ENCODE data around the gene GJB1.
"Not testable (repeated sequence)": the region's sequence is repeated elsewhere in the genome, so short reads cannot be mapped to it uniquely, and the experiment has no call there.

The GJB1 gene

DNA sequence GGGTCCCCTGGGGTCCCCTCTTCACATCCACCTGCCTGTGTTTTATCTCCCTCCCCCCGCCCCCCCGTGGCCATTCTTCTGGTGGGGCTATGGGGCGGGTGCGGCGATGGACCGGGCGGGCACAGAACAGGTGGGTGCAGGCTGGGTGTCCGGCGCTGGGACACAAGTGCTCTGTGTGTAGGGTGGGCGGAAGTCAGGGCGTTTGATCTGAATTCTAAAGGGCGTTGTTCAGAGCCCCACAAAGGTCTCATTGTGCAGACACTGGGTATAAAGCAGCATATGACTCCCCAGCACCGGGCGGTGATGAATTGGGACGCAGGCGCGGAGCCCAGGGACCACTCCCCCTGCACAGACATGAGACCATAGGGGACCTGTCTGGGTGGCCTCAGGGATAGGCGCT lies at the start of gene GJB1:
Gene GJB1, plus strand, starts transcription at position 296 of the 400 bp plus-strand sequence. CDS start 484 bp downstream, outside the sequence.
- no peak for DNase-seq

DNA sequence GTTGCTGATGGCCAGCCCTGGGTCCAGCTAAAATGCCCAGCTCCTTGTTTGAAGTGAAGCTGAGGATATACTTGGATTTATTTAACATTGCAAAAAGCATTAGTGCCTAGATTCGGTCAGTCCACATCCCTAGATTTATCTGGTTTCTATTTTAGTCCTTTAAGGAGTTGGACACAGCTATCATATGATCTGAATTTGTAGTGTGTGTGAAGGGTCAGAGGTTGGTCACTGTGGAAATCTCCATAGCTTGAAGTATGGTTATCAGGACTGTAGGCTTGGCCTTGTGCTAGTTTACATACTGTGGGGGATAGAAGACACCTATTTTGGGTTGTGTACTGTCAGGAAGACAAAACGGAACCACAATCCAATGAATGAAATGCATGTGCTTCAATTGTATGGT lies 49.6 kb upstream of the GJB1 start:
- DNase-seq, result no peak

DNA sequence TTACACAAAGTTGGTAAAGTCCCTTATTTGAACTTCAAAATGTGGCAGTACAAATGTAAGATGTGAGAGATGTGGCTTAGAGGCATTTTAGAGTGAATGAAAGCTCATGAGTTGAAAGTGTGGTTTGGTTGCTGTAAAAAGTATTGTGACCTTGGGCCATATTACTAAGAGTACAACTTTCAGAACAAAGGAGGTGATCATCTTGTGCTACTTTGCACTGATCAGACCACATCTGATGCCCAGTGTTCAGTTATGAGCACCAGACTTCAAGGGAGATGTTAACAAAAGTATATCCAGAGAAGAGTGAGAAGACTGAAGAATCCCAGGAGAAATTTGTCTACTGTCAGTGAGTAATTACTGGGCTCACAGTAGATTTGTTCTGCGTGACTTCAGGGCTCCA lies 48.2 kb upstream of the GJB1 start:
- DNase-seq, result no peak

DNA sequence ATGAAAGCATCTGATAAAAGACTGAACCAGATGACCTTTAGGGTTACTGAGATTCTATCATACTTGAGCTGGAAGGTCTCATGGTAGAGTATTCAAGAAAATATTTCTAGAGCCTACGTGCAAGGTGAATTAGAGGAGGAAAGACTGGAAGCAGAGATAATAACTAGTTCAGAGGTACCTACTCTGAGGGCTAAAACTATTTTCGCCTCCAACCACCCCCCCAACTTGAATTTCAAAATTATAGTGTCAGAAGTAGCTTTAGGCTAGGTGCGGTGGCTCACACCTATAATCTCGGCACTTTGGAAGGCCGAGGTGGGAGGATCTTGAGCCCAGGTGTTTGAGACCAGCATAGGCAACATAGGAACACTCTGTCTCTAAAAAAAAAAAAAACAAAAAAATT lies 47.5 kb upstream of the GJB1 start:
- DNase-seq, result no peak

DNA sequence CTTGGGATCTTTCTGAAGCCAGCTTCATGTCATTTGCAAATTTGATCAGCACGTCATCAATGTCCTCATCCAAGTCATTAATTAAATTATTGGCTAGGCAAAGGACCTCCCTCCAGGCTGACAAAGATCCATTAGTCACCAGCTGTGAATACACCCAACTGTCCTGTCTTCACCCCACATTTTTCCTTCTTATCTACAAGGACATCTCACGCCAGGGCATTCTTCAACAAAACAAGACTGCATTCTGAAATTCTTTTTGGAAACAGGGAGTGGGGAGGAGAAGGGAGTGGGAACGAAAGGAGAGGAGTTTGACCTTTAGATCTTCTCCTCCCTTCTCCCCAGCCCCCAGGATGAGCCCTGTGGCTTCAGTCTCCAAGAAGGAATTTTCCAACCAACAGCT lies 45.7 kb upstream of the GJB1 start:
- DNase-seq, result no peak

DNA sequence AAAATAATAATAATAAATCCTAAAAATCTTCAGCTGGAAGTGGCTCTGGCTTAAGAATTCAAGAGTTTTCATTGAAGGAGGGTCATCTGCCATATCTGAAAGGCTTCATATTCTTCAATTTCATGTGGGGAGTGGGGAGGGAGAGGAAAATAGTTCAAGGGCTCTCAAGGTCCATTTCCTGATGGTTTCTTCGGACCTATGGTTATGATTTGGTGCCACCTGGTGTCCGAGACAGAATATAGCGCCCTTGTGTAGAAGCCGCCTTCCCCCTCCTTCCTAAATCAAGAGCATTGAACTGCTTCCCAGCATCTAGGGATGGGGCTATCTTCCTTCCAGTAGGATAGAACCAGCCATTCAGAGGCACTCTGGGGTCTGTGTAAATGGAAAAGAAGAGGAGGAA lies 44.1 kb upstream of the GJB1 start:
- DNase-seq, result peak; percentile 6

DNA sequence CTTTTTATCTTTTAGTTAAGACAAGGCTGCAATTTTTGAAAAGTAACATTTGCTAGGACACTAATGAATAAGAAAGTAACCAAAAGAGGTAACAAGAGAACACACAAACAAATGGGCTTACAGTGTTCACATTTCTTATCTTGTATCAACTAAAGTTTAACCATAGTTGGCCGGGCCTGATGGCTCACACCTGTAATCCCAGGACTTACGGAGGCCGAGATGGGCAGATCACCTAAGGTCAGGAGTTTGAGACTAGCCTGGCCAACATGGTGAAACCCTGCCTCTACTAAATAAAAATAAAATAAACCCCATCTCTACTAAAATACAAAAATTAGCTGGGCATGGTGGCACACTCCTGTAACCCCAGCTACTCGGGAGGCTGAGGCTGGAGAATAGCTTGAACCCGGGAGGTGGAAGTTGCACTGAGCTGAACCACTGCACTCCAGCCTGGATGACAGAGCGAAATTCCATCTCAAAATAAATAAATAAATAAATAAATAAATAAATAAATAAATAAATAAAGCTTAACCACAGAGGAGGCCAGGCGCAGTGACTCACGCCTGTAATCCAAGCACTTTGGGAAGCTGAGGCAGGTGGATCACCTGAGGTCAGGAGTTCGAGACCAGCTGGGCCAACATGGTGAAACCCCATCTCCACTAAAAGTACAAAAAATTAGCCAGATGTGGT lies 42.3 kb upstream of the GJB1 start:
- DNase-seq, result not testable (repeated sequence)

DNA sequence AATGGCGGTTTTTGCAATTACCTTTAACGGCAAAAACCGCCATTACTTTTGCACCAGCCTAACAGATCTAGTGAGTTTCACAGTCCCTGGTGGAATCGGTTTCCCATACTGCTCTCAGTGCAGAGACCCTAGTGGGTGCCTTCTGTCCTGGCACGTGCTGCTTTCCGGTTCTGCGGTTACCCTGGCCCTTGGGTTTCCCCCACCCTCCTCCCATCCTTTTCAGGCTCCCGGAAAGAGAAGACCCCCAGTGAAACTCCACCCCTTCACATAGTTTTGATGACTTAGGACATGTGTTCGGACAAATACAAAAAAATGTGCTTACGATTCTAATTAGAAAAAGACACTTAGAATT lies 41.5 kb upstream of the GJB1 start:
- DNase-seq, result no peak

DNA sequence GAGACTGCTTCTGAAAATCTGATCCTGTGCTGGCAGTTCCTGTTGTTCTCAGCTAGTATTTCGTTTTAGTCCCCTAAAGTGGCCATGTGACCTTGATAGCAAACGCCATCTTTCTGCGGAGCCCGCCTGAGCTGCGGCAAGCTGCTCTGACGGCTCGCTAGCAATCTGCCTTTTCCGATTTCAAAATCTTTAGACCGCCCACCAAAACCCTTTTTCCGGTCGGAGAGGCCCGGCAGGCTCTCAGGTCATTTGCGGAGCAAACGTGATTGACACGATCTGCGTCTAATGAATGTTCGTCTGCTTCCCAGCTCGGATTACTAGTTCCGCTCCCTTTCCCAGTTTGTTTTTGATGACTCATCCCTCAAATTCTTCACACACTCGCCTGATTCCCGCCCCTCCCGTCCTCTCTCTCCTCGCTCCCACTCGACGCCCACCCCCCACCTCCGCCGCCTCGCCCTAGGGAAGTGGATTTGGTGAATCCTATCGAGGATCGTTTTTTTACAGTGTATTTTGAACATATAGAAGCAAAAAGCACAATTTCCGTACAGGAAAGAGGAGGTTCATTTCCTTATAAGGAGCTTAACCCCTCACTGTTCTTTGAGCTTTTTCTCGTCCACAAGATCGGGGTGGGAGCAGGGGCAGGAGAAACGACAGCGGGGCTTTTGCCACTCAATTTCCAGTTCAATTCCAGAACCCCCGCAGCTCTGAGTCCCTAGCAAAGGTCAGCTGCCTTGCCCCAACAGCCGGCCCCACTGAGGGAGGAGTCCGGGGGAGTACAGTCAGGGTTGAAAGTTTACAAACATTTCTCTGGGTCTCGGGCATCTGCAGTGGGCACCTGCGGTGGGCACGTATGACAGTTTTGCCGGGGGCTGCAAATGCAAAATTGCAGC lies 40.9 kb upstream of the GJB1 start:
- peak; percentile 91 for DNase-seq

DNA sequence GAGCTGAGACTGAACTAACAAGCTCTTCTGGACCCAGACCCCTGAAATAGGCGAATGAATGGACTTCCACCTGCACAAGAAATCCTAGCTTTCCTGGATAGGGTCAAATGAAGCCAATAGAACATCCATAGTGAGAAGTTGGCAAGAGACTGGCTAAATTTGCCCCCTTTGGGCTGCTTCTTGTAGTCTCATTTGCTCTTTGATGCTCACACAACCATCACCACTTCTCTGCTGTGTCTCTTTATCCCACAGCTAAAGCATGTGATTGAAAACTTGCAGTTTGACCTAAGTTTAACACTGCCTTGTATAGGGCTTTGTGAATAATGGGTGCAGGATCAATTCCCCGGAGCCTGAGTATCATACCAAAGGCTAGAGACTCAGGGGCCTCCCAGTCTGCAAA lies 40.2 kb upstream of the GJB1 start:
- no peak for DNase-seq

DNA sequence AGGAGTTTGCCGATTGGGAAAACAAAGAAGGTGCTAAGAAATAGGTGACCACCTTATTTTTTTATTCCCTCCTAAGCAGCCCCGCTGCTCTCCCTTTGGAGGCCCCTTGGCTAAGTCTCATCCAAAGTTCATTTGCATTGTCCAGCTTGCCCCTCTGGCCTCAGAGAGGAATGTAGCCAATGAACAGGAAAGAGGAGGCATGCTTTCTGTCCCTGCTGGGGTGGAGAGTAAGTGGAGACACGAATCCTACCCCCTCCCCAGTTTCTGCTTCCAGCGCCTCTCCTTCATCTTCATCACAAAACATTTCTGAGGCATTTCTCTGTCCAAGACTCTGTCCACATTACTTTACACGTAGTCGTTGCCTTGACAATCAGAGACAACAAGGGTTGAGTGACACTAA lies 39.7 kb upstream of the GJB1 start:
- DNase-seq, result no peak

DNA sequence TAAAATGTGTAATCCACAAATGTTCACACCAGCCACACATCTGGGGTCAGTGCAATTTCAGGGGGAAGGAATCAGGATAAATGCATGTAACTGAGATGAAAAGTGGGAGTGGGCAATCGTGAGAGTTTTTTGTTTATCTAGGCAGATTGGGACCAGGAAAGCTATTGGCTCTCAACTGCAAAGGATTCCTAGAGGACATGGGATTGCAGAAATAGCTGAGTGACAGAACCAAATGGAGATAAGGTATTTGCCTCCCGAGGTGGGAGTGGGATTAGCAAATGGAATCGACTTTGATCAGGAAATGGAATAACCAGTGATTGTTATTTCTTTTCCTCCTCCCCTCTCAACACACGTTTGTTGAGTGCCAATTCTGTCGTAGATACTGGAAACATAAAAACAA lies 38.9 kb upstream of the GJB1 start:
- DNase-seq, result no peak

DNA sequence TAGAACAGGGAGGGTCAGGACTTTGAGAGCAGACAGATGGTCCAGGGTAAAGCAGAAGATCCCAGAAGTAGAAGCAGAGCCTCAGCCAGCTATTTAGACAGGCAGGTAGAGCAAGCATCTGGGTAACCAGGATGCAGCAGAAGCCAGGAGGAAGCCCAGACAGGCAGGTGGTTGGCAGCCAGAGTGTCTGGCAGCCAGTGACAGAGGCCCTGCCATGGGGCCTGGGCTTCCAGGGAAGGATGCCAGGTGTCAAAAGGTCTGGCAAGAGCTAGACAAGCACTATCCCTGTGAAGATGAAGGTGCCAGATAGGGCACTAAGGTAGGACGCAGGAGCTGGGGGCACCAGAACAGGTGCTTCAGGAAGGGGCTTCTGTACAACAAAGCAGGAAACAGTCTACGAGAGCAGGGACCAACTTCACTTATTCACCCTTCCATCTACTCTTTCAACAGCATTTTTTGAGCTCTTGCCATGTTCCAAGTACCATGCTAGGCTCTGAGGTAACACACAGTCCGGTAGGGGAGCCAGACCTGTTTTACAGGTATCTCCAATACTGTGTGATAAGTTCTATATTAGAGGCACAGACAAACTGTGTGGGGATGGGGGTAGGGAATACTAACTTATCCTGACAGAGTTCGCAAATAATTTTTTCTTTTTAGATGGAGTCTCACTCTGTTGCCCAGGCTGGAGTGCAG lies 38.1 kb upstream of the GJB1 start:
- no peak for DNase-seq

DNA sequence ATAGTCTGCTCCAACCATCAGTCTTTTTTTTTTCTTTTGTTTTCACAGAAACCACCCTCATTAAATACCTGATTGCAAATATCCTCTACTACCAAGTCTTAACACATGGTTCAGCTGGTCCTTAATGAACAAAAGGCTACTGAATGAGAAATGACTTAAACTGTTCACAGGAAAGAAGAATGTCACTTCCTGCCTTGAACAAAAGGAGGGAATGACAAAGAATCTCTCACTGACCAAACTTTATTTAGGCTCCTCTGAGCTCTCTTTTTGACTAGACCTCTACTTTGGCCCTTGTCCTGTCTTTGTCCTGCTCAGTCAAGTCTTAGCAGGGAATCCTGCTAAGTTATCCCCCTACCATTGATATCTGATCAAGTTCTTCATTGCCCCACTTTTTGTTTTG lies 31.8 kb upstream of the GJB1 start:
- no peak for DNase-seq

DNA sequence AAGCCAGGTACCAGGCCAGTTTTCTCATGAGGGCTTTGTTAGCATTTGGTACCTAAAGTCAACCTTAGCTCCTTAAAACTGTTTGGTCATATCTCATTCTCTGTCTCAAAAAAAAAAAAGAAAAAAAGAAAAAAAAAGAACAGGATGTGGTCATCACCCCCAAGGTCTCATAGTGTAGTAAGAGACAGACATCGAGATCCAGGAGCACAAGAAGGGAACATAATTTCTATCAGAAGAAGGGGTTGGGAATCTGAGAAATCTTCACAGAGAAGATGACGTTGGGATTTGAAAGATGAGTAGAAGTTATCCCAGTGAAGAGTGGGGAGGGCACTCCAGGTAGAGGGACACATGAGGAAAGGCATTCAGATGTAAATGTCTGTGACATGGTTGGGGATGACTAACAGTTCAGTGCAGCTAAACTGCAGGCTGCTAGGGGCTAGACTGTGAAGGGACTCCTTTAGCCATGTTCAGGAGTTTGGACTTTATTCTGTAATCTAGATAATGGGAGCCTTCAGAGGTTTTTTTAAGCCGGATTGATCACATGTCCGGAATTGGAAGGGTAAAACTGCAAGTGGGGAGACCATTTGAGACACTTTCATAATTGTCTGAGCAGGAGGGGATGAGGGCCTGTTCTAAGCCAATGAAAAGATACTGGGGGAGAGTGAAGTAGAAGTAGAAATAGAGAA lies 26.9 kb upstream of the GJB1 start:
- DNase-seq, result no peak

DNA sequence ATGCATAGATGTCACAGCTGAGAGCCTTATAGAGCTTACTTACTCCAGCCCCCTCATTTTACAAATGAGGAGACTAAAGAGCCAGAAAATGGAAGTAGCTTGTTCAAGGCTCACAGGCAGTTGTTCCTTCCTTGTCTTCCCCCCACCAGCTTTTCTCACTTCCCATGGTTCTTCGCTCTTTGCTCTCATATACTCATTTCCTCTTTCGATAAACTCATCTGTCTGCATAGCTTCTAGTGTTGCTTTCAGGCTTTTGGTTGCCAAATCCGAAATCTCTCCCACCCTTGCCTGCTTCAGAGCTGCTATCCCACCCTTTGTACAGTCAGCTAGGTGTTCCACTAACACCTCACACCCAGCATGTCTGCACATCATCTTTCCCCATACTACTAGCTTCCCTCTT lies 25.0 kb upstream of the GJB1 start:
- no peak for DNase-seq

DNA sequence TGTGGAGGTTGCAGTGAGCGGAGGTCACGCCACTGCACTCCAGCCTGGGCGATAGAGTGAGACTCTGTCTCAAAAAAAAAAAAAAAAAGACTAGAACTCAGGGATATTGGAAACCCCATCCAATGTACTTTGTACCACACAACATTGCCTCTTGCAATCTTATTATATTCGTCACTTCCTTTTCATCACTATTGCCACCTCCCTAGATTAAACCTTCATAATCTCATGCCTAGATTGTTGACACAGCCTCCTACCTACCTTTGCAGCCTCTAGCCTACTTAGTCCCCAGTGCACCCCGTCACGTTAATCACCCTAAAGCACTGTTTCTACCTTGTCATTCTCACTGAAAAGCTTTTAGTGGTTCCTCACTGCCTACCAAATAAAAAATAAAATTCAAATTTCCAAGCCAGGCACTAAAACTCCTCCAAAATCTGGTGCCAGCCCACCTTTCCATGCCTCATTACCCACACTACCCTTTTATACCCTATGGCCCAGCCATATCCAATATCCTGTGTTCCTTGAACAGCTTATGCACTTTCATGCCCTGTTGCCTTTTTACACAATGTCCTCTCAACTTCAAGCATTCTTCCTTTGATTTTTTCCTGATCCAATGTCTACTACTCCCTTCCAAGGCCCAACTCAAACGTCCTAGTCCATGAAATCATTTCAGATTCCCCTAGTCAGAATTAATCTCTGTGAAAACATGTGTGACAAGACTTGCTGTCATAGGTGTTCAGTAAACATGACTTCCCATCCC lies 23.6 kb upstream of the GJB1 start:
- no peak for DNase-seq

DNA sequence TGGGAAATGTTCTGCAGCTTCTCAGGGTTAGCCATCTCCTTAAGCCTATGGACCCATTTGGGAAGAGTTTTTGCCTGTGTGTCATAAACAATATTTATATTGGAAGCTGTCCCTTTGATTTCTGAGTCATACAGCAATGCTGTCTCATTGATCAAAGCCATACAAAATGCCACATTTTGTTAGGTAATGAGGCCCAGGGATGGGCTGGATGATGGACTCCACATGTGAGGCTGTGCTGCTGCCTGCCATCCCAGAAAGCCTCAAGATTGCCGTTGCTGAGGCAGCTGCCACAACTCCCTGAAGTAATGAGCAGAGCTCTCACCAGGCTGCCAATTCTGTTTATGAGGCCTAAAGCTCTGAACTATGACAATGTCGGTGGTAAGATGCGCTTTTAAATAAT lies 12.2 kb upstream of the GJB1 start:
- no peak for DNase-seq

DNA sequence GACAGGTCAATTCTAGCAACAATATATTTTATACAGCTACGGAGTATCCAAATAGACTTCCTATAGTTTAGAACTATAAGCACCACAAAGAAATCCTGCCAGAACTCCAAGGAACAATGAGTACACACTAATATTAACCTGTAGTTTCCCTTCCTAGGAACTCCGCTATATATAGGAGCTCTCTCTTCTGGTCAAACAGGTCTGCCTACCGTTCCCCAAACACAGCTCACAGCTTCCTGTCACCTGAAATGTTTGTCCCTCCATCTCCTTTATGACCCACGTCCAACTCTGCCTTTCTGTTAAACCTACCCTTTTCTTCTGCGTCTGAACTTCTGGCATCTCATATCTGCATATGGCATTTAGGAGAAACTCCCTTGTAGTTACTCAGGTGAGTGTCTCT lies 10.5 kb upstream of the GJB1 start:
- DNase-seq, result no peak

DNA sequence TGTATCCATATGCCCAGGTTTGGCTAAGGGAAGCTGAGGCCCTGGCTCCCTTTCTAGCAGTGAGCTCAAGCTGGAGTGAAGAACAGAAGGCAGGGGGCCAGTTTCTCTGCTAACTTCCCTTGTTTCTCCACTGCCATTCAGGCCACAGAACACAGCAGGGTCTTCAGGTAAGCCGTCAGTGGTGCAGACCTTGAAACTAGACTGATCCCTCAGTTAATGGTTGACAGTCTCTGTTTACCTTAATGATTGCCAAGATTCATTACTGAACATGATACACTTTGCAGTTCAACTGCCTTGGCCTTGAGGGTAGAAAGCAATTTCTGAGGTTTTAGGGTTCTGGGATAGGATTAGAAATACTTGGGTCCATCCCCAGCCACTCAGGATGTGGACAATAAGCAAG lies 8.9 kb upstream of the GJB1 start:
- DNase-seq, result no peak

DNA sequence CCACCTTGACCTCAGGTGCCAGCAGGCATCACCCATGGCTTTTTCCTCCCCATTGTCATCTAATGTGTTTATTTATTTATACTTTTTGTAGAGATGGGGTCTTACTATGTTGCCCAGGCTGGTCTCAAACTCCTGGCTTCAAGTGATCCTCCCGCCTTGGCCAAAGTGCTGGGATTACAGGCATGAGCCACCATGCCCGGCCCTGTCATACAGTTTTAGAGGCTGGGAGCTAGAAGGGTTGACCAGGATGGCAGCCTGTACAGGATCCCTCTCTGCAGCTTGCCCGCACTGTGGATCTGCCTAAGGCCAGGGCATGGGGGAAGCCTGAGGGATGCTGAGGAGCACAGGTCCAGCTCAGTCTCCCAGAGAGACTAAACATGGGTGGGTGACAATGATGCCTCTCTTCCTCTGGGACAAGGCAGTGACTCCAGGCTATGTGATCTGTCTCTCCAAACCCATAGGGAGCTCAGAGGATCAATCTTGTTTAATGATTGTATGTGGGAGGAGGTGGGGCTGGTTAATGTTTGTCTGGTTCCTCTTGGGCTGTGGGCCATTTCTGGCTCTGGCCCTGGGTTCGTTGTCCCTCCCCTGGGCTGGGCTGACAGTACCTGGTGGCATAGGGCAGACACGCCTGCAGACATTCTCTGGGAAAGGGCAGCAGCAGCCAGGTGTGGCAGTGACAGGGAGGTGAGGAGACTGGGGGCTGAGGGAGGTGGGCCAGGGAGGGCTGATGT lies 8.3 kb upstream of the GJB1 start:
- DNase-seq, result no peak

DNA sequence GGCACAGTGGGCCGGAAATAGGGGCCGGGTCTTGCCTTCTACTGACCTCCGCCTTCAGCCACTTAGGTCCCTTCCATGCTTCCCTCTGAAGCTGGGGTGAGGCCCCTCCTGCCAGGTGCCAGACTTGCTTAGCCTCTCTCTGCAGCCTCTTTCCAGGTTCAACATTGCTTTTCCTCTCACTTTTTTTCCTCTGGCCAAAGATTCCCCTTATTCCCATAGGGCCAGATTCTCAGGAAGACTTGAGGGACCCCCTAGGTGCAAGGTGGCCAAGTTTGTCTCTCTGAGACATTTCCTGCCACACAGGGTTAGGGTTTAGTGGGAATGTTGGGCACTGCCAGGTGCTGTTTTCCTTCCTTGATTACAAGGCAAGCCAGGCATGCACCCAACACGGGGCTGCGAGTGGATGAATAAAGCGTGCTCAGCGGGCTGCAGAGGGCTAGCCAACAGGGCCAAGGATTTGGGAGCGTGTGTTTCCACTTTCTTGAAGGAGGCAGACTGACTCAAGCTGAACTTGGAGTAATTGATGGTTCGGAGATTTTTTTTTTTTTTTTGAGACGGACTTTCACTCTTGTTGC lies 7.6 kb upstream of the GJB1 start:
- no peak for DNase-seq

Measured in NCI-H748 treated with DMSO at 0.1 percent for 48 hours (cell line).